GM19351 (cell line): ENCODE measurements around the gene TNFRSF11A.
A peak's percentile ranks its signal among the peaks of the same experiment; 100 is the strongest.

Experiments used
- ATAC-seq: cut with Tn5 transposase; IDR thresholded peaks from one replicate; pipeline ENCODE4 v1.9.1; 2021; ENCODE audit warnings: mild to moderate bottlenecking, moderate library complexity; ENCODE audit not compliant: unreplicated experiment

Gene TNFRSF11A

DNA sequence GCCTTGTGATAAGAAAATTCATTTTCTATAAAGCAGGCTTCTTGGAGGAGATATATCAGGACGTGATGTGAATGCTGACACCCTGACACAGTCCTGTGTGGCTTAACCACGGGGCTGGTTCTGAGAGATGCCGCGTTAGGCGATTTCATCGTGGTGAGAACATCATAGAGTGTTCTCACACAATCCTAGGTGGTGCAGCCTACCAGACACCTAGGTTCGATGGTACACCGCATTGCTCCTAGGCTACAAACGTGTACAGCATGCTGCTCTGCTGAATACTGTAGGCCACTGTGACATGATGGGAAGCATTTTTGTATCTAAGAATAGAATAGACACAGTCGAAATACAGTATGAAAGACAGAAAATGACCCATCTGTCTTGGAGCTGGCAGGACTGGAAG is 82.5 kb downstream of the TNFRSF11A start:
- no peak for ATAC-seq

DNA sequence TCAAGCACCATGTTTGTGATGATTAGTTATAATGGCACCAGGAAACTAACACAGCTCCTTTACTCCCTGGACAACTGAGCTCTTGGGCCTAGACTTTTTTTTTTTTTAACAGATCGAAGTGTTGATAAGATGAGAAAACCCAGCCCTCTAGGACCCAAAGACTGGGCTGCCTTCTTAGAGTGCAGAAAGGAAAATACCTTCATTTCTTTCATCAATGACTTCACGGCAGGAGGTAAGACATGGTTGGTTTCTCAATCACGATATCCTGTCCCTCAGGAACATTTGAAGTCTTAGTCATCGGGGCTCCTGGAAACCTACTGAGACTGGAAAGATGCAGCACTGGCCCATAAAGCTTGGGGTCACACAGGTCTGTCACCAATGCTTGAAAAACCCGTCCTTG is 84.7 kb downstream of the TNFRSF11A start:
- ATAC-seq: no peak

DNA sequence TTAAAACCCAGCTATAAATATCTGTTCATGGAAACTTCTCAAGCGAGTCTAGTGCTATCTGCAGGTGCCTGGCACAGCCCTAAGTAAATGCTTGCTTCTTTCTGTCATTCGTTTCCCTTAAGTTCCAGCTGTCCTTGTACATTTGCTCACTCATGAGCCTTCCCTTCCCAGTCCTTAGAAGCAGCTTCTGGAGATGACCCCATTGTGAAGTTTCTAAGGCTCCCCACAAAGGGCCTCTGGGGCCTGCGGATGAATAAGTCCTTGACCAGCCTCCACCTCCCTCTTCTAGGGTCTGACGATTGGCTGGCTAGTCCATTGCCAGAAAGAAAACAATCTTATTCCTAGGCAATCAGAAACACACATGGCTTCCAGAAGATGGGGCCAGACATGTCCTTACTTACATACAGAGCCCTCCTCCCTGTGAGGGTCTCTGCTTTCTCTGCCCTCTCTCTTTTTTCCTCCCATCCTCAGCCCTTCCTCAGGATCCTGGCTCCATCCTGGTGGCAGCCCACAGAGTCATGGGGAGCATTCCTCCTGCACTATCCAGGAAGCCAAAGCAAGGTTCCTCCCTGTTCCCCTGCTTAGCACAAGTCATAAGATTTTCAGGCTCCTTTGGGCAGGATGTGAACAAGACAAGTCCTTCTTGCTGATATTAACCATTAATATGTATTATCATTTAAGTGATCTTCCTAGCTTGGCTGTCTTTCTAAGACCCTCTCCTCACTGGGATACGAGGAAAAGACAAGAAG is 87.3 kb downstream of the TNFRSF11A start:
- ATAC-seq: no peak

DNA sequence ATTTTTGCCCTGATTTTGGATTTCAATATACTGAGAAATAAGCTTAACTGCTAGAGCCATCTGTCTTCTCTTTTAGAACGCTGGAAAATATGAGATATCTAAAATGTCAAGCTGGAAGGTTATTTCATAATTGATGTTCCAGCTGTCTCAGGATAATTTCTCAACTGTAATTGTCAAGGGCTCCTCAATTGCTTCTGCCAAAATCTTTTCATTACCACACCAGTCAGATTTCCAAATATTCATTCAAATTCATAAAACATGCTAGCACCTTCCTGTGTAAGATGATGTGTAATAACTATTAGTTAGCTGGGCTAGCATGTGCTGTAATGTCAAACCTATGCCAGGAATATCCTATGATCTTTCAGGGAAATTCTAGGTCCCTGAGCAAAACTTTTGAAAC is 88.1 kb downstream of the TNFRSF11A start:
- no peak for ATAC-seq

DNA sequence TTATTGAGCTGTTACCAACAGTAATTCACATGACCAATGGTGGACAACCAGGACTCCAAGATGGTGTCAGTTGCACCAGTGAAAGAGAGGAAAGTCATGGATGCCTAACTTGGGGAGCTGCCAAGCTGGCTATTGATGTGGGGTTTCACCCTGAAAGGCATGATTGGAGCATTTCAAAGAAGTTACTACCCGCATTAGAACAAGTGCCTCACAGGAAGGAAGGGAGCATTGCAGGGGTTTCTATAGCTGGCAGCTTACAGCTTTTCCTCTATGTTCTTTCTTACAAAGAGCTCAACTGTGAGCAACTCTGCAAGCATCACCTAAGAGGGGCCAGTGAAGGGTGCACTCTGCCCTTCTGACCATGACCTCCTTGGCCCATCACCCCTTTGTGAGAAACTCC is 93.1 kb downstream of the TNFRSF11A start:
- ATAC-seq: no peak

DNA sequence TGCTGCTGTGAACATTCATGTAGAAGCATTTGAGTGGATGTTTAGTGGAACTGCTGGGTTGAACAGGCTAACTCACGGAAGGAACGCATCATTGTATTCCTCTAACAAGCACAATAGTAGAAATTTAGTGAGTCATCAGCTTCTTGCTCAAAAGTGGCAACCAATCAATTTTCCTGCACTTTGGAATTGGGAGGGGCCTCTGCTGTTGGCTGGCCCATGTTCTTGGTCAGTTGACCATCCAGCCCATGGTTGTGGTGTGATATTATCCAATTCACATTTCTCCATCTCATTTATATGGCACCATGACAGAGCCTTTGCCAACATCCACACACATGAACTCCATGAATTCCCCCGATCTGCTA is 95.0 kb downstream of the TNFRSF11A start:
- no peak for ATAC-seq

DNA sequence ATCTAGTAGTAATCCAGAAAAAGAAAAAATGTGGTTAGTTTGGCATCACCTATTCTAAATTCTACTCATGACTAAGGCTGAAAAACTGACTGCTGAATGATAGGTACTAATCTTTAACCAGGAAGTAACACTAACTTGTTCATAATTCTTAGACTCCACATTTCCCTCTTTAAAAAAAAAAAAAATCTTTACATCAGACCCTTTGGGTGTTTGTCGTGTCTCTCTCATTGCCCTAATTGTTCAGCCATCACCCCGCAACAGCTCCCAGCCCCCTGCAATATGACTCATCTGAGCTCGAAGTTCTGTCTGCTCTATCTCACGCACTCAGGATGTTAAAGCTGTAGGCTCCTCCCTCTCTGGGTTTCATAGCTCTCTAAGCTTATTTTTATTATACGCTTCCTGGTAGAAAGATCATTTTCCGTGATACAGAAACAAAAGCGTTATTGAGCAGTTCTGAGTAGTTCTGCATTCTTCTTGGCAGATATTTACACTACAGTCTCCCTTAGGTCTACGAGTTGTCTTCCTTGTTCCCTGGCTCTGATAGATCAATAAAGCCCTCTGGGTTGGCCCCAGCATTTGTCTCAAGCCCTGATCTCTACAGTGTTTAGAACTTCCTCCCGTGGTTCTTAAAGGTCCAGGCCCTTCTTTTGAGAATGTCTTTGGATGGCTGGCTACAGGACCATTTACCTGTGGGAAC is 95.6 kb downstream of the TNFRSF11A start:
- peak; percentile 93 for ATAC-seq

DNA sequence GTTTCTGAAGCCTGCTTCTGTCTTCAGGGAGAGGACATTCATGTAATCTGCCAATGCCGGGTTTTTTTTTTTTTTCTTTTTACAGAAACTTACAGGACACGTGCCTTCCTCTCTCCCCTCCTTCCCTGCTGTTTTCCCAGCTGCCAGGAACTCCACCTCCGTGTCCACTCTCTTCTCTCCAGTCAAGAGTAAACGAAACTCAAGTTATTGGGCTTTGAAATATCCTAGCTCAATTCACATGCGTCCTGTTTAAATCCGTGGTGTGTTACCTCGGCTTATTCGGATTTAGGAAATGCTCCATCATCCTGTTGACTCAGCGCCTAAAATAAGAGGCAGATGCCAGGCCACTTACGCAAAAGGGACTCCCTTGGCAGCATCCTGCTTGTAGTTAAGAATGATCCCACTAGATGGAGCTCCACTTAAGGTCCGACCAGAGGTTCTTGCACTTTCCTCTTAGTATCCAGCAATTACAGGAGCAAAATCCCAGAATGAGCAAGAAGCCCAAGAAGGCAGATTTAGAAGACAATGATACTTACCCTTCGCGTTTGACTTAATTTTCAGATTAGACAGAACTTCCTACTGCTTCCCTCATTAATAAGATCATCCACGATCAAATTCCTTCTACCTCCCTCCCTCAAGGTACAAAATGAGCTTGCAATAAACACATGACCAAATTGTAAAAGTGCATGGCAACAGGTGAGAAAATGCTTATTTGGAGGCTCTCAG is 100.5 kb downstream of the TNFRSF11A start:
- ATAC-seq: no peak

DNA sequence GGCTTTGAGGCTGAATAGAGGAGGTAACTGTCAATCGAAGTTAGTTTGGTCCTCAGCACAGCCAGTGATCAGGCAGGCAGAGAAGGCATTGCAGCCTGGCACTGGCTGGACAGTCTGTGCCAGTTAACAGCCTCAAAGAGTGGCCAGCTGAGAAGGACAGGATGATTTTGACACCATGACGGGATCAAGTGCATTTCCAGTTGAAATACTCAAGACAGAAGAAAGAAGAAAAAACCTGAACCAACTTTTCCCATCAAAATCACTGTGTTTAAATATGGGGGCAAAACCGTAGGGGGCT is 101.0 kb downstream of the TNFRSF11A start:
- ATAC-seq: no peak

DNA sequence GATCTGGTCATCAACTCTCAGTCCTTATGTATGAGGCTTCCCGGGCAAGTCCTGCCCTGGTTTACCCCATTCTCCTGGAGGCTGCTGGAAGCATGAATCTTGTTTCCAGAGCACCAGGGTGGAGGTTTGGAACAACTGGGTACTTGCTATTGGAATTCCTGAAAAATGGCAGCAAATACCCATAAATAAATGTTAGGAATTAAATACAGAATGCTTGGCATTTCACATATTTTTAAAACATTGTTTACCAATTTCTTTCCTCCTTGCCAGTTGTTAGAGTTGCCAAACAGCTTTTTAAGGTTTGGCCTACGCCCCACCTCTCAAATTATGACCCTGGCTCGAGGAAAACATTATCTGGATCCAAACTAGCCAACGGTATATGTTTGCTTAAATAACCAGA is 107.1 kb downstream of the TNFRSF11A start:
- no peak for ATAC-seq

DNA sequence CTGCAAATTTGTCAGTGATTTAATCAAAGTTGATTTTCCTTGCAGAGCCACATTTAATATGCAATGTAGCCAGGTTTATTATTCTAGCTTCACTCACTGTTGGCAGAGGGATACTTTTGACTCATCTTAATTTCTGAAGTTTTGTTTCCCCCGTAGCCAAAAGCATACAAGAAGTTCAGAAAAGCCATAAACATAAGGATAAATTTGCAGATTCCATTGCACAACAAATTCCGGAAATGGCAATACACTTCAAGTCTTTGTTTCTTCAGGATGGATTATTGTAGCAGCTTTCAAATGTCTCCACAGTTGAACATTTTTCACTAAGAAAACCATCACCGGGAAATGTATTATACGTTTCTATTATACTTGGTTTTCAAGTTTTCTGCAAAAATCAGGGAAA is 109.7 kb downstream of the TNFRSF11A start:
- no peak for ATAC-seq

DNA sequence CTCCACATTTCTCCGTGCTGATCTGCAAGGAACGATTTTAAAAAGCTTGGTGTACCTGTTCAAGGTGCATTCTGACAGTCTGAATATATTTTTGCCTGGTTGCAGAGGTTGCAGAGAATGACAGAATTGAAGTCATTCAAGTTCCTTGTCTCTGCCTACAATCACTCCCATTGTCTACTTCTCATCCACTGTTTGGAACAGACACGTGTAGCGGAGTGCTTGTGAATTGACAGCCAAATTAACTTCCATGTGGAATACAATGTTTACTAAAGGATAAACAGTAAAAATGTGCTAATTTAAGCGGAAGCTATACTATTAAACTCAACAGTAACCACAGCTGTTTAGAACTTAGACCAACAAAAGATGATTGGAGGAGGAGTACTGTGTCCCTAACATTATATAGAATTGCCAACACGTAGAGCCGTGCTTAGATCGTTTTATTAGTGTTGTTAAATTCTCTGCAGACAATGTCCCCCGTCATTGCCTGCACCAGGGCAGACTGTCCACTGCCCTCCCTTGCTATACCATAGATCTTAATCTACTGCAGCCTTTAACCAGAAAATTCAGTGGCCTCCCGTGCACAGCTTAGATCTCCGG is 110.4 kb downstream of the TNFRSF11A start:
- ATAC-seq: no peak

DNA sequence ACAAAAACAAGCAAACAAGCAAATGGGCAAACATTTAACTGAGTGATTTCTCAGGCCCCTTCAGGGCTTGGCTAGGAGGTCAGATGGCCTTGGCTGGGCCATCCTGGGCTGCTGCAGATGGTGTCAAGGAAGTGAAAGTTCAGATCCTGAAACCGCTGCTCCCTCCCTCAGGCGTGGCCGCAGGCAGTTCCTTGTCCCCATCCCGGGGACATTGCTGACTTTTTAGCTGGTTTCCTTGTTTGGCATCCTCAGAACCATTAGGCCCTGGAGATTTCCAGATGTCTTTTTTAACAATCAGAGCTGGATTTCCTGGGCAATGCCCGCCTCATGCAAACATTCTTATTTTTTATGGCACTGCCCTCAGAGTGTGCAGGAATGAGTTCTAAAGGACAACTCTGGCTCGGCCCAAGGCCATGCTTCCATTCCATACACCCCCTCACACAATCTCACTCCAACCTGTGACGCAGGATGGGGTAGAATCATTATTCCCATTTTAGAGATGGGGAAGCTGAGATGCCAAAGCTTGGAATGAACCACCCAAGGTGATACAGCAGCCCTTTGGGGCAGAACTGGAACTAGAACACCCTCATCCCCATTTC is 111.6 kb downstream of the TNFRSF11A start:
- ATAC-seq: no peak

DNA sequence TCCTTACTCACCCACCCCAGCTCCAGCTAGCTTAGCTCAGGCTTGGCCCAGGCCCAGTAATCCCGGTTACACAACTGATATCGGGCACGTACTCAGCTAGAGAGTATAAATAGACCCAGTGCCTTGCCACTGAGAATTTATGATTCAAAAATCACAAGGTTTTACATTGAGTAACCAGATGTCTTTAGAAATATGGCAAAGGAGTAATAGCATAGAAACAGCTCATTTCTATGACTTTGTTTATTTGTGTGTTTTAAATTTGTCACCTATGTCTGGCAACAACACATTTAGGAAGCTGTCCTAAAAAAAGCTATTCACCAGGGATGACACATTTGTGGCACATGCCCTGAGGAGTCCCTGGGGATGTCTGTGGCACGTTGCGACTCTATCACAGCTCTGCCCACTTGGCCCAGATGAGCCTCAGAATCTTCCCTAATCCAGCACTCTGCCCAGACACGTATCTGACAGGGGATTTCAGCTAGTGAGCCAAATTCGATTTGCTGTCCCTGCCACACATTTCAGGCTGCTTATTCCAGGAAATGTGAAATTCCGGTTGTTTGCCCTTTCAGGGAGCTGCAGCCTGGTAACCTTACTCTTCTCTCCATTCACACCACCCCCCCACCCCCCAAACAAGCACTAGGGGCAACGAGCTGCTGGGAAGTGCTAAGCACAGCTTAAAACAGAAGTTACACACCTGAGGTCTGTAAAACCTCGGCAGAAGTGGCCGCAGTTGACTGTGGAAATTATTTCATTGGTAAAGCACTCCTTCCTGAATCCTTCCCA is 112.3 kb downstream of the TNFRSF11A start:
- ATAC-seq: no peak

DNA sequence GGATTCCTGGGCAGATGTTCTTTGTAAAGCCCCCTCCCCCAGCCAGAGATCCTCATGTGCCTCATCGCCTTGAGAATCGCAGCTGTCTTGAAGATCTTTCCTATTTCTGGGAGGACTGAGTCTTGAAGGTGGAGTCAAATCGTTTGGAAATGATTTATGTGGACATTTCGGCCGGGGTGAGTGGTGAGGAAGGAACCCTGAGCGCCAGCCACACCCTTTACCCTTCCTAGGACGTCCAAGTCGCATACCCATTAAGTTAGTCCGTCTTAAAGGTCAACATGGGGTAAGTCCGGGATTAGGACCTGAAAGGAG is 112.9 kb downstream of the TNFRSF11A start:
- ATAC-seq: no peak

DNA sequence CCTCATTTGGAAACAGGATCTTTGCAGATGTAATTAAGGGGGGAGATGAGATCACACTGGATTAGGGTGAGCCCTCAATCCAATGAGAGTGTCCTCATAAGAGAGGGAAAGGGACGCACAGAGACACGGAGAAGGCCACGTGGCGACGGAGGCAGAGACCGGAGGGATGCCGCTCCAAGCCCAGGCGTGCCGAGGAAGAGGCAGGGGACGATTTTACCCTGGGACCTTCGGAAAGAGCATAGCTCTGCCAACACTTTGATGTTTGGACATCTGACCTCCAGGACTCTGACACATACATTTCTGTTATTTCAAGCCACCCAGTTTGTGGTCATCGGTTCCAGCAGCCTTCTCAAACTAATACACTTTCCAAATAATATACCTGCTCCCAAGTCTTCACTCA is 113.3 kb downstream of the TNFRSF11A start:
- ATAC-seq: no peak

DNA sequence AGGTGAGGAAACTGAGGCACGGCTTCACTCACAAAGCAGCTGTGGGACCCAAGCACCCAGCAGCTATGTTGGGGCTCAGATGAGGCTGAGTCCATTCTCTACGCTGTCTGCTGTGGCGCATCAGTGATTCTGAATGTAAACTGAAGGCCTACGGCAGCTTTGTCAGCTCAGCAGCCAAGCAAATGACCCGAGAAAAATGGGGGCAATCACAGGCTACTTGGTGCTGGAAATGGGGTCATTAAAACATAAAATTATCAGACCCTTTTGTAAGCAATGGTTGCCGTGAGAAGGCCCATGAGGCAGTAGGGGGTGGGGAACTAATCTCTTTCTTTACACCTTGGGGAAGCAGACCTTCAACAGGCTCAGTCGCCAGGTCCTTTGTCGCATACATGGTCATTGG is 113.8 kb downstream of the TNFRSF11A start:
- ATAC-seq: no peak
